Effector memory CD8-positive, alpha-beta T cell (primary cell): Measurements from ENCODE around the gene KMT2B.

Experiments used
- ATAC-seq: fragments of 150-1000 bp; cut with Tn5 transposase; replicated peaks from 2 replicates; pipeline ENCODE4 v1.10.0; 2021; ENCODE audit warnings: mild to moderate bottlenecking, moderate library complexity
- DNase-seq, 3 experiments: peaks; one replicate each; pipeline ENCODE4 v3.0.0; 2021
- H3K27ac Mint-ChIP-seq, 2 donors: one replicate each; pipeline ENCODE4 v1.8.0; 2022; ENCODE audit warnings: mild to moderate bottlenecking in 2 of 2, mixed read lengths in 2 of 2, moderate library complexity in 2 of 2
- H3K27me3 Mint-ChIP-seq, 2 donors: one replicate each; pipeline ENCODE4 v1.8.0; 2022; ENCODE audit warnings: mixed read lengths in 2 of 2
- H3K36me3 Mint-ChIP-seq: one replicate; pipeline ENCODE4 v1.8.0; 2022; ENCODE audit warnings: mild to moderate bottlenecking, moderate library complexity, mixed read lengths; ENCODE audit not compliant: insufficient read depth
- H3K4me1 Mint-ChIP-seq, 2 donors: one replicate each; pipeline ENCODE4 v1.8.0; 2022; ENCODE audit warnings: low read depth in 2 of 2, mixed read lengths in 2 of 2
- H3K4me3 Mint-ChIP-seq, 2 donors: one replicate each; pipeline ENCODE4 v1.8.0; 2022; ENCODE audit warnings: mild to moderate bottlenecking in 2 of 2, mixed read lengths in 2 of 2, moderate library complexity in 2 of 2
- H3K9me3 Mint-ChIP-seq, 2 donors: one replicate each; pipeline ENCODE4 v1.8.0; 2022; ENCODE audit warnings: mixed read lengths in 2 of 2

Gene KMT2B

GRCh38 chr19:35755131-35755549, 37.3 kb downstream of the KMT2B start:
- H3K4me3 Mint-ChIP-seq: peak overlapping the region; percentile 33 to 59
- H3K4me1 Mint-ChIP-seq: peaks cover 27 to 38% of the 10 kb centered on the region in 2 donors
- peak overlapping the region in 1 of 2 donors; percentile 31 for H3K27ac Mint-ChIP-seq
- peaks cover 0 to 7% of the 10 kb centered on the region in 2 donors for H3K27me3 Mint-ChIP-seq
- ATAC-seq (no peak), DNase-seq (no peak)
- peaks cover 20% of the 10 kb centered on the region for H3K36me3 Mint-ChIP-seq
- H3K9me3 Mint-ChIP-seq: no peaks in the 10 kb centered on the region

GRCh38 chr19:35755550-35756376, 38.0 kb downstream of the KMT2B start:
- H3K36me3 Mint-ChIP-seq: peaks cover 20% of the 10 kb centered on the region
- H3K27ac Mint-ChIP-seq: peak overlapping the region in 1 of 2 donors; percentile 77
- H3K9me3 Mint-ChIP-seq: no peaks in the 10 kb centered on the region
- H3K27me3 Mint-ChIP-seq: peaks cover 0 to 7% of the 10 kb centered on the region in 2 donors
- ATAC-seq: no peak
- DNase-seq: peak in 2 of 3 experiments; percentile 37 to 48
- peak overlapping the region; percentile 43 to 48 for H3K4me3 Mint-ChIP-seq
- H3K4me1 Mint-ChIP-seq: peaks cover 27 to 38% of the 10 kb centered on the region in 2 donors

GRCh38 chr19:35756377-35757230, 38.8 kb downstream of the KMT2B start, which contains the start of gene HSPB6:
HSPB6 (minus strand) TSS chr19:35757029; CDS start chr19:35757008, 21 bp downstream.
- no peak for DNase-seq
- peaks cover 27 to 38% of the 10 kb centered on the region in 2 donors for H3K4me1 Mint-ChIP-seq
- H3K9me3 Mint-ChIP-seq: no peaks in the 10 kb centered on the region
- no peak for ATAC-seq
- H3K36me3 Mint-ChIP-seq: peaks cover 20% of the 10 kb centered on the region
- peak within 1 kb of the TSS; percentile 96 to 97 for H3K27ac Mint-ChIP-seq
- H3K4me3 Mint-ChIP-seq: peak within 1 kb of the TSS; percentile 93 to 94
- peaks cover 0 to 7% of the 10 kb centered on the region in 2 donors for H3K27me3 Mint-ChIP-seq

GRCh38 chr19:35757231-35757748, 39.5 kb downstream of the KMT2B start:
- peaks cover 0 to 7% of the 10 kb centered on the region in 2 donors for H3K27me3 Mint-ChIP-seq
- peak overlapping the region; percentile 96 to 97 for H3K27ac Mint-ChIP-seq

GRCh38 chr19:35757749-35758608, 40.2 kb downstream of the KMT2B start, which contains the start of gene PROSER3:
PROSER3 (plus strand) TSS chr19:35758176; CDS start chr19:35758216, 40 bp downstream.
- Mint-ChIP-seq H3K36me3 (peaks cover 23% of the 10 kb centered on the region), H3K9me3 (no peaks in the 10 kb centered on the region), H3K27ac (peak within 1 kb of the TSS; percentile 96 to 97), H3K4me3 (peak within 1 kb of the TSS; percentile 93 to 94), H3K27me3 (peaks cover 0 to 7% of the 10 kb centered on the region in 2 donors), H3K4me1 (peaks cover 27 to 38% of the 10 kb centered on the region in 2 donors)
- ATAC-seq: peak; percentile 95
- DNase-seq: peak; percentile 98 to 99 (median 99)

More at GRCh38 chr19:35757231-35757748, 39.5 kb downstream of the KMT2B start:
- no peak for DNase-seq
- Mint-ChIP-seq H3K36me3 (peaks cover 23% of the 10 kb centered on the region), H3K4me1 (peaks cover 27 to 38% of the 10 kb centered on the region in 2 donors), H3K9me3 (no peaks in the 10 kb centered on the region), H3K4me3 (peak overlapping the region; percentile 93 to 94)
- ATAC-seq: no peak

GRCh38 chr19:35759697-35760096, 41.9 kb downstream of the KMT2B start:
- DNase-seq (no peak), ATAC-seq (no peak)
- Mint-ChIP-seq H3K9me3 (no peaks in the 10 kb centered on the region), H3K27ac (no peak overlapping the region), H3K27me3 (peaks cover 0 to 6% of the 10 kb centered on the region in 2 donors), H3K4me1 (peaks cover 25 to 37% of the 10 kb centered on the region in 2 donors), H3K36me3 (peaks cover 38% of the 10 kb centered on the region), H3K4me3 (peak overlapping the region; percentile 49 to 93)

- Mint-ChIP-seq H3K27ac (no peak overlapping the region), H3K4me3 (no peak overlapping the region), H3K36me3 (peaks cover 34% of the 10 kb centered on the region), H3K9me3 (no peaks in the 10 kb centered on the region), H3K4me1 (peaks cover 22 to 31% of the 10 kb centered on the region in 2 donors), H3K27me3 (no peaks in the 10 kb centered on the region)
- ATAC-seq (no peak), DNase-seq (no peak)
These were observed 43.0 kb downstream of the KMT2B start for GRCh38 chr19:35760711-35761349.

GRCh38 chr19:35764432-35765315, 46.9 kb downstream of the KMT2B start:
- Mint-ChIP-seq H3K9me3 (no peaks in the 10 kb centered on the region), H3K4me3 (no peak overlapping the region), H3K4me1 (peaks cover 2 to 3% of the 10 kb centered on the region in 2 donors), H3K27ac (no peak overlapping the region), H3K36me3 (peaks cover 26% of the 10 kb centered on the region), H3K27me3 (no peaks in the 10 kb centered on the region)
- DNase-seq: no peak
- no peak for ATAC-seq

- Mint-ChIP-seq H3K4me1 (peaks cover 0 to 1% of the 10 kb centered on the region in 2 donors), H3K9me3 (no peaks in the 10 kb centered on the region), H3K36me3 (peaks cover 26% of the 10 kb centered on the region), H3K27me3 (no peaks in the 10 kb centered on the region), H3K27ac (no peak overlapping the region), H3K4me3 (no peak overlapping the region)
- DNase-seq (no peak), ATAC-seq (no peak)
These were observed 48.8 kb downstream of the KMT2B start for GRCh38 chr19:35766571-35767104.

- no peak for ATAC-seq
- H3K27ac Mint-ChIP-seq: peak overlapping the region in 1 of 2 donors; percentile 65
These were observed 49.7 kb downstream of the KMT2B start for GRCh38 chr19:35767288-35768081.

GRCh38 chr19:35768082-35768421, 50.2 kb downstream of the KMT2B start:
- peaks cover 19% of the 10 kb centered on the region for H3K36me3 Mint-ChIP-seq
- ATAC-seq (no peak), DNase-seq (no peak)
- H3K4me3 Mint-ChIP-seq: no peak overlapping the region
- peaks cover 0 to 1% of the 10 kb centered on the region in 2 donors for H3K4me1 Mint-ChIP-seq
- H3K27me3 Mint-ChIP-seq: no peaks in the 10 kb centered on the region
- no peaks in the 10 kb centered on the region for H3K9me3 Mint-ChIP-seq
- no peak overlapping the region for H3K27ac Mint-ChIP-seq

More at GRCh38 chr19:35767288-35768081, 49.7 kb downstream of the KMT2B start:
- Mint-ChIP-seq H3K4me3 (no peak overlapping the region), H3K4me1 (peaks cover 0 to 1% of the 10 kb centered on the region in 2 donors), H3K36me3 (peaks cover 23% of the 10 kb centered on the region), H3K27me3 (no peaks in the 10 kb centered on the region), H3K9me3 (no peaks in the 10 kb centered on the region)
- DNase-seq: no peak
